ENCODE results near the gene NAALAD2. TPM values are rescaled to one million over a fixed set of nuclear protein-coding genes. Genes with fewer than 3 reads are reported as not detected.

The NAALAD2 gene
- total and polyA plus RNA-seq, 2 donors (not counting 1 experiment from before 2014, with no cell fraction given) = not detected

- H3K27ac Mint-ChIP-seq = no peak overlapping the region
- CTCF ChIA-PET = no interaction called here
These were observed 107.0 kb downstream of the NAALAD2 start for GRCh38 chr11:90241414-90241813.

More at GRCh38 chr11:90241414-90241813, 107.0 kb downstream of the NAALAD2 start:
- peaks cover 0 to 8% (median 2%) of the 10 kb centered on the region in 4 experiments for H3K27me3 ChIP-seq (replicated peaks in 1 of 4; ENCODE audit: control extremely low read depth in 1 of 4, control insufficient read depth in 3 of 4, insufficient read depth in 4 of 4, low read length in 3 of 4)
- no CpG with 5 or more reads among the region's 4 CpGs for WGBS (ENCODE audit: insufficient coverage)
- no peak overlapping the region for H2AFZ ChIP-seq (ENCODE audit: insufficient read depth, low read depth, low read length, poor library complexity, severe bottlenecking)
- Mint-ChIP-seq H3K27me3 (peaks cover 36% of the 10 kb centered on the region), H3K9me3 (ENCODE audit: insufficient read depth) (no peaks in the 10 kb centered on the region), H3K4me3 (no peak overlapping the region), H3K4me1 (no peaks in the 10 kb centered on the region)
- no peak overlapping the region for H3K4me3 ChIP-seq (ENCODE audit: control extremely low read depth in 1 of 5, extremely low read depth in 1 of 5, insufficient read depth in 1 of 5, low read depth in 2 of 5, low read length in 4 of 5)
- intact Hi-C loops (cut with micrococcal nuclease) = no loop called here
- no peaks in the 10 kb centered on the region for H3K4me1 ChIP-seq (ENCODE audit: control insufficient read depth in 2 of 2, insufficient read depth in 2 of 2, low read length in 2 of 2)
- POLR2A ChIA-PET = no interaction called here
- no peaks in the 10 kb centered on the region for H4K20me1 ChIP-seq (ENCODE audit: control insufficient read depth, insufficient read depth, low read length, poor library complexity, severe bottlenecking)
- ATAC-seq (ENCODE audit: low read depth) (no peak), DNase-seq (no peak)
- H3K9me3 ChIP-seq (ENCODE audit: control extremely low read depth in 1 of 3, control insufficient read depth in 2 of 3, insufficient read depth in 1 of 3, low read length in 2 of 3) = no peaks in the 10 kb centered on the region
- no peaks in the 10 kb centered on the region for H3K36me3 ChIP-seq (replicated peaks in 1 of 2; ENCODE audit: control extremely low read depth in 1 of 2, control insufficient read depth in 1 of 2, extremely low read depth in 1 of 2, insufficient read depth in 2 of 2, low read length in 1 of 2)
- no peak overlapping the region for H3K4me2 ChIP-seq (replicated peaks; ENCODE audit: low read depth, low read length, poor library complexity, severe bottlenecking)
- H3K9ac ChIP-seq (ENCODE audit: low read length) = no peak overlapping the region
- TF ChIP-seq CTCF (IDR thresholded peaks at IDR 0.05) (no peak), EZH2 (IDR thresholded peaks at IDR 0.05; ENCODE audit: borderline replicate concordance, insufficient read depth, low read depth, low read length, poor library complexity, severe bottlenecking) (no peak)
- H3K27ac ChIP-seq (ENCODE audit: low read length in 2 of 2) = no peak overlapping the region
- no peaks in the 10 kb centered on the region for H3K79me2 ChIP-seq (ENCODE audit: control insufficient read depth, insufficient read depth, low read length)

Small RNA genes lying within 50 kb of the gene (small RNA-seq; reads per million reads assigned to genes)
- gene RF00275 (ENCODE audit: insufficient read length, low read depth, low replicate concordance) = not detected

Other genes starting within 250 kb of the NAALAD2 start
- gene TRIM49D1, start 212.4 kb upstream of the NAALAD2 start, total RNA-seq = not detected in 2 replicates
- gene TRIM49D1, start 212.4 kb upstream of the NAALAD2 start, polyA plus RNA-seq = not detected in 2 replicates
- gene TRIM49D2, start 210.6 kb upstream of the NAALAD2 start, total RNA-seq = not detected in 2 replicates
- gene TRIM49D2, start 210.6 kb upstream of the NAALAD2 start, polyA plus RNA-seq = not detected in 2 replicates
- not detected in 2 replicates for gene TRIM64, start 168.6 kb upstream of the NAALAD2 start, total RNA-seq
- gene TRIM64, start 168.6 kb upstream of the NAALAD2 start, polyA plus RNA-seq = not detected in 2 replicates
- not detected in 2 replicates for gene TRIM49C, start 103.6 kb upstream of the NAALAD2 start, total RNA-seq
- gene TRIM49C, start 103.6 kb upstream of the NAALAD2 start, polyA plus RNA-seq = not detected in 2 replicates
- not detected in 2 replicates for gene UBTFL1, start 48.7 kb upstream of the NAALAD2 start, total RNA-seq
- gene UBTFL1, start 48.7 kb upstream of the NAALAD2 start, polyA plus RNA-seq = not detected in 2 replicates
- gene CHORDC1, start 88.4 kb downstream of the NAALAD2 start, total RNA-seq = 70.6 and 76.9 TPM in 2 replicates
- 22.1 and 37.2 TPM in 2 replicates for gene CHORDC1, start 88.4 kb downstream of the NAALAD2 start, polyA plus RNA-seq

Data from B cell (primary cell).